Right renal pelvis (tissue), 4 donors: ENCODE data around the gene CDH22. TPM values are rescaled to one million over a fixed set of nuclear protein-coding genes. Genes with fewer than 3 reads are reported as not detected.

Experiments
- DNase-seq, 4 donors: peaks; one replicate each; pipeline ENCODE4 v3.0.0-alpha.2; 2013; ENCODE audit warnings: low read depth in 4 of 4, low spot score in 3 of 4, missing footprints in 1 of 4
- polyA plus RNA-seq, 4 donors: library from polyadenylated mRNA; unstranded; fragments of 120-200 nt; gene quantifications; one replicate each; pipeline ENCODE4 v1.2.1, GENCODE V29; 2013; ENCODE audit not compliant: insufficient read length in 4 of 4

CDH22 gene
- polyA plus RNA-seq, 4 donors, result 0.07 to 0.12 TPM; not detected in 2

DNA sequence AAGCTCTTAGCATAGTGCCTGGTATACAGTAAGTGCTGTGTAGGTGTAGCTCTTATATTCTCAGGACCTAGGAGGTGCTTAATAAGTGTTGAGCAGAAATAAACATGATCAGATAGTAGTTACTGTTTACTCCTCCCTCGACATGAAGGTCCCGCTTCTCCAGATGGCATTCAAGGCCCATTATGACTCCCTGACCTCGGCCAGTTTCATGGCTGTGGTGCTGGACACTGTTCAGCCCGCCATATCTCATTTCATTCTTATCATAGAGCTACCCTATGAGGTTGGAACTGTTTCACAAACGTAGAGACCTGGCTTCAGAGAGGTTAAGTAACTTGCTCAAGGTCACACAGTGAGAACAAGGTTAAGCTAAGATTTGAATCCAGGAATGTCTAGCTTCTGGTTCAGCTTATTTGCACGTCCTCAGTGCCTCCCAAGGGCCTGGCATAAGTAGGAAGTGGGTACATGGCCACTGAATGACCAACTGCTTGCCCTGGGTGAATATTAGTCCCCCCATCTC, 151.2 kb downstream of the CDH22 start:
- no peak for DNase-seq

DNA sequence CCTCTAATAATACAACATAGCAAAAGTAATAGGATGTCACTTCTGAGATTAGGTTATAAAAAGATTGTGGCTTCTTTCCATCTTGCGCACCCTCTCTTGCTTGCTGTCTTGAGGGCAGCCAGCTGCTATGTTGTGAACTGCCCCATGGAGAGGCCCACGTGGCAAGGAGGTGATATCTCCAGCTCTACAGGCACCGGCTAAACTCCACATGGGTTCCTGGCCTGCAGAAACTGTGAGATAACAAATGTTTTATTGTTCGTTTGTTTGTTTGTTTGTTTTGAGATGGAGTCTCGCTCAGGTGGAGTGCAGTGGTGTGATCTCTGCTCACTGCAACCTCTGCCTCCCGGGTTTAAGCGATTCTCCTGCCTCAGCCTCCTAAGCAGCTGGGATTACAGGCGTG, 152.2 kb downstream of the CDH22 start:
- DNase-seq, result no peak

DNA sequence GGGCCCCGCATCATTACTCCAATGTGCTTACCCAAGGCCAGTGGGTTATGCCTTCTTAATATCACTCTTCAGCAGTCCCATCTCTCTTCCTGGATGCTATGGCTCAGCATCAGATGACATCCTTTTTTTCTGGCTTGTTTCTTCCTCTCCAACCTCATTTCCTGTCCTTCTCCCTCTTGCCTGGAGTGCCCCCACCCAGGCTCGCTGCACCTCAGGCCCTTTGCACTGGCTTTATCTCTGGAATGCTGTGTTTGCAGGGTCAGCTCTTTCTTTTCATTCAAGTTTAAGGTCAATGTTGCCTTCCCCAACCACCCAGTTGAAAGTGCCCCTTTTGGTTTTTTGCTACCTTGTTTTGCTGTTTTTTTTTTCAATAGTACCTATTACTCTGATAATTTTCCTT, 153.5 kb downstream of the CDH22 start:
- no peak for DNase-seq

DNA sequence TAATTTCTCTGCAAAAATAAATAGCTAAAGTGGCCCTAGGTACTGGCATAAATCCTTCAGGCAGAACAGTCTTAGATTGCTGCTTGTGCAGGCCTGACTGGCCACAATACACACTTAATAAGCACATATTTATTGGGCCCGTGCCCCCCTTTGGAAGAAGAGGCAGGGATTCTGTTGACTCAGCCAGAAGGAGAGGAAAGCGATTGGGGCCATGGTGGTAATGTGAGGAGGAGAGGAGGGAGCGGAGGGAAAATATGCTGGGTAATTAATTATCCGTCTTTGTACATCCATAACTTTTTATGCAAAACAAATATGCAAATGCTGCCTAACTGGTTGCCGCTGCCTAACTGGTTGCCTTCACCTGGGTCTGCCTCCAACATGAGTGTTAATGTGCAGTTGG, 154.0 kb downstream of the CDH22 start:
- no peak for DNase-seq

DNA sequence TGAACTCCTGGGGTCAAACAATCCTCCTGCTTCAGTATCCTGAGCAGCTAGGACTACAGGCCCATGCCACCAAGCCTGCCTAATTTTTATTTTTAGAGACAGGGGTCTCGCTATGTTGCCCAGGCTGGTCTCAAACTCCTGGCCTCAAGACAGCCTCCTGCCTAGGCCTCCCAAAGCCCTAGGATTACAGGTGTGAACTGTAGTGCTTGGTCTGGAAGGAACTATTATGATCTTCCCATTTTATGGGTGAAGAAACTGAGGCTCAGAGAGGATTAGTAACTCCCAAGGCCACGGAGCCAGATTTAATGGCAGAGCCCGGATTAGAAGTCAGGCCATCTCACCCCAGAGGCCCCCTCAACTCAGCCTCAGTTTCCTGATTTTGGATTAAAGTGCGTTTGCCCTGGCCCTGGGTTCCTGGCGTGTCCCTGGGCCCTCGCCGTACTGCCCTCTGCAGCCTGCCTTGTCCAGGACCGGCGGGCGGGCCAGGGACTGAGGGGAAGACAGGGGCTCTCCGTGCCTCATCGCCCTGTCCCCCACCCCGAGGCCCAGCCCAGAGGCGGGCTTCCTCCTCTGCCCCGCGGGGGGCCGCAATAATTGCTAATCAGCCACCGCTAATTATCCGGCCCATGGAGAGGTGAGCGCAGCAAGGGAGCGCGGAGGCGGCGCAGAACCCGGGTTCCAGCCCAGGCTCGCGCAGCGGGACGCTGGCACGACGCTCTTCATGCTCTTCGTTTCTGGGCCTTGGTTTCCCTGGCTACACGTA, 155.3 kb downstream of the CDH22 start:
- DNase-seq, result no peak

DNA sequence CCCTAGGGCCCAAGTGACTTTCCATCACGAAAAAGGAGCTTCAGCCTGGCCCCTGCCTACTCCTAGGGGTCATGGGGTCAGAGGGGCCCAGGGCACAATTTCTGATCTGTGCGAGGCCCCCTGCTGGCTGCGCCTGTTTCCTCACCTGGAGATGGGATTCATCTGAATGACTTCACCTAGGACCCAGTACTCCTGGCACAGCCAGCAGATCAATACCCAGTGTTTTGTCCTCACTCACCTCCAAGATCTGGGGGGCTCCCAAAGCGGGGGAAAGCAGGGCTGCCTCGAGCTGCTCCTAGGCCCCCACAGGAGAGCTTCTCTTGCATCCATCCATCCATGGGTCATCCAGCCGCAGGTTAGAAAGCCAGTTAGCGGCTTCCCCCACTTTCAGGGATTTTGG, 156.4 kb downstream of the CDH22 start:
- no peak for DNase-seq

DNA sequence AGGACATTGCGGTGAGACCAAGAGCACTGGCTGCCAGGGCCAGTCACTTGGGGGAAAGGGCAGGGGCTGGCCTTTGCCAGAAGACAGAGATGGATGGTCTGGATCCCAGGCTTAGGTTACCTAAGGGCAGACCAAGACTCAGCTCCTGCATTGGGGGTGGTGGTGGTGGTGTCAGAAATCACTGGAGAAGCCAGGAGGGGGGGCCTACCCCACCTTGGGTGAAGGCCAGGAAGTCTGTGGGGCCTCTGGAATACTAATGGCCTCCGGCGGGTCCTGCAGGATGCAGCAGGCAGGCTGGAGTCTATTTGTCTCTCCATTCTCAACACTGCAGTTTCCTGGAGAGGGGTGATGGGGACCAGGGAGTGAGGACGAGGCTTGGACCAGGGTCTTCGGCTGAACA, 157.4 kb downstream of the CDH22 start:
- no peak for DNase-seq

DNA sequence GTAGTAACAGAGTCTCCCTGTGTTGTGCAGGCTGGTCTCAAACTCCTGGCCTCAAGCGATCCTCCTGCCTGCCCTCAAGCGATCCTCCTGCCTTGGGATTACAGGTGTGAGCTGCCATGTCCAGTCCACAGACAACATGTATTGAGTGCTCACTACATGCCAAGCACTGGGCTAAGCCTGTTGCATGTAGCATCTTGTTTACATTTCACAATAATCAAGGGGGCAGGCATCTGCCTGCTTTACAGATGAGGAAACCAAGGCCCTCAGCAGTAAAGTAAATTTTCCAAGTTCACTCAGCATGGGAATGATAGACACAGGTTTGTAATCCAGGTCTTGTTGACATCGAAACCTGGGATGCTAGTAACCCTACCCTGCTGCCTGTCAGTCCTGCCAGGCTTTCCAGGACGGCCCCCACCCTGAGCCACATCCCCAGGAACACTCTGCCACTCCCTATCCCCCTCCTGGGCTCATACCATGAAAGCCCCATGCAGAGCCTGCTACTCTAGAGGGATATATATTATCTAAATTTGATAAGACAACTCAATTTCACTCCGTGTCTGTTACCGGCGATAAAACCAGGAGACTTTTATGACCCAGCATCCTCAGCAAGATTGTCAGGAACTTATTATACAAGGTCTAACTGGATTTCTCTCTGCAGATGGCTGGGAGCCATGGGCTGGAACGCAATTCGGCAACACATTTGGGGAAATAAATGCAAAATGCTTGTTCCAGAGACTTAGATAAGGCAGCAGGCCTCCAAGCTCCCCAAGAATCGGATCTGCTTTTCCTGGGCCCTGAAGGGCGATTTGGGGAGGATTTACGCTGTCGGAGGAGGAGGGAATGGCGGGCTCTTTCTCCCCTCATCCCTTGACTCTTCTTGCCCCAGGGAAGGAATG, 159.7 kb downstream of the CDH22 start:
- no peak for DNase-seq

DNA sequence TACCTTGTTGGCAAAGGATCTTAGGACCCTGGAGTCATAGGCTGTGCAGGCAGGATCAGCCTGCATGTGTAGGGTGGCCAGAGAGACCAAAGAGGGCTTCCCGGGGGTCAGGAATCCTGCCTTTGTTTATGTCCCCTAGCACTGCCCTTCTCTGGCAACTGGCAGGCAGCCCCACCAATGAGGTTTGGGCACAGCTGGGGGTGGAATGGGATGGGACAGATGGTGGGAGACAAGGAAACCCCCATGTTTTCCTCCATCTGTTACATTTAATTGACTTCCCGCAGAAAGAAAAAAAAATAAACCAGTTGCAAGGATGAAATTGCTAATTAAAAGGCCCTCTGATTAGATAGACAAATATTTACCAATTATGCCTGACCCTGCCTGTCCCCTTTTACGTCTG, 162.6 kb downstream of the CDH22 start:
- no peak for DNase-seq

DNA sequence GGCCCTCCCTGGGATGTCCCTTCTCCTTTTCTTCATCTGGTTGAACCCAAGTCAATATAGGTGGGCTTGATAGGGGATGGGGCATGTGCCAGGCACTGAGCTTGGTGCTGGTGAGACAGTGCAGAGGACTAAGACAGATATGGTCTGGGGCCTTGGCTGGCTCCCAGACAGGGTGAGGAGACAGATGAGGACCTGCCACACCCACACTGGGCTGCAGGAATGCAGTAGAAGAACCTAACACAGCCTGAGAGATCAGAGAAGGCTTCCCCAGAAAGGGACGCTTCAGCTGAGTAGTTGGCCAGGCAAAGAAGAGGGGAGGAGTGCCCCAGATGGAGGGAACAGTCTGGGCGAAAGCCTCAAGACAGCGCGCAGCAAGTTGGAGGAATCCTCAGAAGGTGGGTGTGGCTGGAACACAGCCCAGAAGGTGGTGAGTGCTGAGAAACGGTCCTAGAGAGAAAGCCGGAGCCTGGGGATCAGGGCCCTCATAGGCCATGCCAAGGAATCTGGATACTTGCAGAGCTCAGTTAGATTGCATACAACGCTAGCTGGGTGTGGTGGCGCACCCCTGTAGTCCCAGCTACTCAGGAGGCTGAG, 163.8 kb downstream of the CDH22 start:
- DNase-seq, result no peak

DNA sequence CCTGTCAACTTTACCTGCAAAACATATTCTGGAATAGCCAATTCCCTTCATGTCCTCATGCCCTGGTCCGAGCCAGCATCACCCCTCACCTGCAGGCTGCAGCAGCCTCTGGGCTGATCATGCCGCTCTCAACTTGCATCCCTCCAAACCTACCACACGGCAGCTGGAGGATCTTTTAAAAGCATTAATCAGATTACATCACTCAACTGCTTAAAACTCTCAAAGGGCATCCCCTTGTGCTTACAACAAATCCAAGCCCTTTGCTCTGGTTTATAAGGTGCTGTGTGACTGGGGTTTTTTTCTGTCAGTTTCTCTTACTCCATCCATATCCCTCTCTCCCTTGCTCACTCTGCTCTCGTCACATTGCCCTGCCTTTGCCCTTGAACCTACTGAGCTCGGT, 166.2 kb downstream of the CDH22 start:
- no peak for DNase-seq

DNA sequence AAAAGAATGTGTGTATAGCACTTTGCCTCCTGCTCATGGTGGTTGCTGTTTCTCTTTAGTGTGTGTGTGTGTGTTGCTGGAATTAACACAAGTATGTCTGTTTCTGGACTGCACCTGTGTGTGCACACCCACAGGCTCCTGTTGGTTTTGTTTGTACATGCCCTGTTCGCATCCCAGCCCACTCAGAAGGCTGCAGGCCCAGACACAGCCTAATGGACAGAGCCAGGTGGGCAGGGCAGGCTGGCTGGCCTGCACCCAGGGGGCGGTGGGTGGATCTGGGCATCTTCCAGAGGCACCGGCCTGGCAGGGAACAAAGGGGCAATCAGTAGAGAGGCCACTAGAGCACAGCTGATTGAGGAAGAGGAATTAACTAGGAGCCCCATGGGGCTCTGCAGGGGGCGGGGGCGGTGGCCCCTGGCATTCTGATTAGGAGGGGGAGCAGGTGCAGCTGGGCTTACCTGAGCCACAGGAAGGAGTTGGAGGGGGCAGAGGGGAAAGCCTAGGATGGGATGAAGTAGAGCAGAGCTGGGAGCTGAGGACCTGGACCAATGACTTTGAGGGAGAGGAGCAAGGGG, 168.3 kb downstream of the CDH22 start:
- DNase-seq, result no peak

DNA sequence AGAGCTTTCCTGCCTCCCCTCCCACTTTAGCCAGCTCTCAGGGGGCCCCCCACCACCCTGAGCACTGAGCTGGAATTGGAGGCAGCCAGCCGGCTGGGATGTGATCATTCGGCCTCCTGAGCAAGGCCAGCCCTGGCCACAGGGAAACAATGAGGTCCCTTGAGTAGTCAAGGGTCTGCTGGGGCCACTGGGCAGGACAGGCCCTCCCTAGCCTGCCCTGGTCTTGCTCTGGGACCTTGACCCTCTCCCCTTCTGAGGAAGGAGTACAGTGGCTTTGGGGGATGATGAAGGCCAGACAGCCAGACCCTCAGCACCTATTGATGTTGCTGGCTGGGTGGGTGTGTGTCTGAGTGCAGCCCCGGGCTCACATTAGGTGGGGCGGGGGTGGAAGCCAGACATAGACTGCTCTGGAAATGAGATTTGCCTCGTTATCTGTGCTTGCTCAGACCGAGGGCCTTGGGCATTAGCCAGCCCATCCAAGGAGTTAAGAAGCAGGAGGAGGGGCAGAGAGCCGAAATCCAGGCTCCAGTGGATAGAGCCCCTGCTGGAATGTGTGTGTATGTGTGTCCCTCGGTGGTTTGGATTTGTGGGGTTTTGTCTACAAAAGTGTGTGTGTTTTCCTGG, 168.9 kb downstream of the CDH22 start:
- no peak for DNase-seq

DNA sequence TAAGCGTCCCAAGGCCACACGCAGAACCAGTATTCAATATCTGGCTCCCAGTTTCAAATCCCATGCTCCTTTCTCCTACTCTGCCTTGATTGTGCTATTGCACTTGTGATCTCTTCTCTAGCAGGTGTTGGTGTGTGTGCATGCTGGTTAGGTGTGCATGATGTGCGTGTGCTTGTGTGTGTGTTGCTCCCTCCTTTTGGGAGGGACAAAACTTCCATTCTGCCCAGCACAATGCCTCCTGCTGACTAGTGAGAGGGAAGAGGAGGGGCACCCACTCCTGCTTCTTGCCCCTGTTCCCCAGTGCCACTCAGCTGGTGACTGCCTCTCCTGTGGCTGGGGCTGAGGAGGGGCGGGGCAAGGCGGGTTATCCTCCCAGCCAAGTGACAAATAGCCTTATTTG, 170.5 kb downstream of the CDH22 start:
- DNase-seq, result no peak

DNA sequence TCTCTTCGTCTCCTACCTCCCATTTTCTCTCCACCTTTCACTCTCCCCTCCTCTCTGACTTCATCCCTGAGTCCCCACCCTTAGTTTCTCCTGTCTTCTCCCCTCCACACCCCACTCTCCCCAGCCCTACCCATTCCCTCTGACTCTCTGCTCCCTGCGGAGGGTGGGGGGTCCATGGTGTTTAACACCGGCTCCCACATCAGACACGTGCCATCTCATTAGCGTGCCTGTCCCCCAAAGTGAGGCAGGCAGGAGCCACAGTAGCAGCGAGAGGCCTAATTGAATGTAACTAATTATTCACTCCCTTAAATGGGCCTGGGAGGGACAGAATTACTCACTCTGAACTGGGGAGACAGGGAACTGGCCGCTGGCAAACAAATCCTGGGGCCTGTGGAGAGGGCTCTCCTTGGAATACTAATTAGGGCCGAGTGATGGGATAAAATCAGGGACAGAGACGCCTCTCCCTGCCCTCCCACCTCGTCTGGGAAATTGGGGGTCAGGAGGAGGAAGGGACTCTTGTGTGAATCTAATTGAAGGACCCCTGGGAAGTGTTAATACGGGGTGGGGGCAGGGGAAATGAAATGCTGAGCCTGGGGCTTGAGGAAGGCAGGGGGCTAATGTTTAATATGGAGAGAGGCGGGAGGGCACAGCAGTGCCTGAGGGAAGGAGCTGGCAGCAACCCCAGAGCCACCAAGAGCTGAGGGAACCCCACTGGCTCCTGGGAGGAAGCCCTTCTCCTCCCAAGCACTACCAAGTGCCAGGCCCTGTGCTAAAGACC, 172.3 kb downstream of the CDH22 start:
- DNase-seq, result no peak

DNA sequence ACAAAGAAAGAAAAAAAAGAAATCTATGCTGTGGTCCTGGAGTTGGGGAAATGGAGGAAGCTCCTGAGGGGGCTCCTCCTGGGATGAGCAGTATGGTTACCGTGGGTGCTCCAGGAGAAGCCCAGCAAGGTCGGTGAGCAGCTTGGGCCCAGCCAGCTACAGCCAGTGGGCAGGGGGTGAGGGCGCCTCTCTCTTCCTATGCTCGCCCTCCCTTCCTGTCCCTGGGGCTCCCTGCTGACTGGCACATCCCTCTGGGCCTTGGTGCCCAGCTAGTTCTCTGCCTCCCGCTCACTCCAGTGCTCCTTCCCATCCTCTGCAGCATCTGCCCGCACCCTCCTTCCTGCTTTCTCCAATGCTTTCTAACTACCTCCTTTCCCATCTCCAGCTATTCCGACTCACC, 173.6 kb downstream of the CDH22 start:
- DNase-seq, result no peak

DNA sequence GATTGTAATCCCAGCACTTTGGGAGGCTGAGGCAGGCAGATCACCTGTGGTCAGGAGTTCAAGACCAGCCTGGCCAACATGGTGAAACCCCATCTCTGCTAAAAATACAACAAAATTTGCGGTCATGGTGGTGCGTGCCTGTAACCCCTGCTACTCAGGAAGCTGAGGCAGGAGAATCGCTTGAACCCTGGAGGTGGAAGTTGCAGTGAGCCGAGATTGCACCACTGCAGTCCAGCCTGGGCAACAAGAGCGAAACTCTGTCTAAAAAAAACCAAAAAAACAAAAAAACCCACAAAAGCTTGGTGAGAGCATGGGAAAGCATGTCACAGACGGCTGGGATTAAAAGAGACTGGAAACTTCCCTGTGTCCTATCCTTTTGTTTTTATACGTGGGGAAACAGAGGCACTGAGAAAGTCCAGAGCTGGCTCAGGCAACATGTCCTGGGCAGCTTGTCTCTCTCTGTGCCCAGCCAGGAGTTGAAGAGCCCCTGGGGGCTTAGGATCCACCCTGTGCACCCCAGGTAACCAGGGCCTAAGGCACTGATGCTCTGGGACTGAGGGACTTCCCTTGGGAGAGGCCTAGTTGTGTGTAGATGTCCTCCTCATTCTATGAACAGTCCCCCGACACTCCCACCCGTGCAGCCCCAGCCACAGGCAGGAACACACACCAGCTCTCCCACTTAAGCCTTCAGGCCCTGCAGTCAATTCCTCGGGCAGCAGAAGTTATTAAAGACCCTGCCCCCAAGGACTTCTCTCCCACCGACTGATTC, 174.2 kb downstream of the CDH22 start:
- no peak for DNase-seq

DNA sequence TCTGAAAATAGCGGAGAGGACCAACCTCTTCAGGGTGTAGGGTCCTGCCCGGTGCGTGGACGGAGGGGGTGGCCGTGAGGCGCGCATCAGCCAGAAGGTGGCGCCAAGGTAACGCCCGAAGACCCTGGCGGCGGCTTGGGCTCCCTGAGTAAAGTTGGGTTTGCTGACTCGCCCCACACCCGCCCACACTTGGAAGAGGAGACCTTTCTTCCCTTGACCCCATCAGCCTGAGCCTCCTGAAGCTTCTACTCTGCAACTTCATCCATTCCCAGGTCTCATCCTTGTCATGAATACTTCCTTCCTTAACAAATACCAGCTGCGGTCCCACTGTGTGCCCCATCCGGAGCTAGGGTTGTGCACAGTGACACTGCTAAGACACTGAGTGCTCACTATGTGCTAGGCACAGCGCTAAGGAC, 175.6 kb downstream of the CDH22 start:
- peak; percentile 22 to 61 (median 24) for DNase-seq

DNA sequence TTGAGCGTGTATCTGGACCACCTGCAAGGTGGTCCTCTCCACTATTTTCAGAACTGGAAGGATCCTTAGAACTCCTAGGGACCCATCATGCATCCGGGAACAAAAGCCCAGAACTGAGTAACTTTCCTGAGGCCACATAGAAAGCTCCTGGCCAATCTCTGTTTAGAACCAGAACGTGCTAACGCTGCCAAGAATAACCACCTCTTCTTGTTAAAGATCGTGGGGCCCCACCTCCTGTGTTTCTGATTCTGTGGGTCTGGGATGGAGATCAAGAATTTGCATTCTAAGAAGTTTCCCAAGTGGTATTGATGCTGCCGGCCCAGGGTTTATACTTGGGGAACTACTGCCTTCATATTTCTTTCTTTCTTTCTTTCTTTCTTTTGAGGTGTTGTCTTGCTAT, 176.9 kb downstream of the CDH22 start:
- no peak for DNase-seq
